ENCODE results near the gene PLCB2. TPM values are rescaled to one million over a fixed set of nuclear protein-coding genes. Genes with fewer than 3 reads are reported as not detected.

Gene PLCB2
- total and polyA plus RNA-seq, 8 donors: 3.5 to 12.5 (median 5.5) TPM

GRCh38 chr15:40354408-40355171 is 46.9 kb upstream of the PLCB2 start:
- peaks cover 0 to 10% (median 3%) of the 10 kb centered on the region in 3 donors for H3K27me3 ChIP-seq
- WGBS, 5 donors: 38 to 44% (median 43%) methylated on average over 9 of the region's 9 CpGs
- TF ChIP-seq EP300 (IDR thresholded peaks at IDR 0.05) (no peak), POLR2A (IDR thresholded peaks at IDR 0.05) (no peak)
- TF ChIP-seq, protein P1, sequence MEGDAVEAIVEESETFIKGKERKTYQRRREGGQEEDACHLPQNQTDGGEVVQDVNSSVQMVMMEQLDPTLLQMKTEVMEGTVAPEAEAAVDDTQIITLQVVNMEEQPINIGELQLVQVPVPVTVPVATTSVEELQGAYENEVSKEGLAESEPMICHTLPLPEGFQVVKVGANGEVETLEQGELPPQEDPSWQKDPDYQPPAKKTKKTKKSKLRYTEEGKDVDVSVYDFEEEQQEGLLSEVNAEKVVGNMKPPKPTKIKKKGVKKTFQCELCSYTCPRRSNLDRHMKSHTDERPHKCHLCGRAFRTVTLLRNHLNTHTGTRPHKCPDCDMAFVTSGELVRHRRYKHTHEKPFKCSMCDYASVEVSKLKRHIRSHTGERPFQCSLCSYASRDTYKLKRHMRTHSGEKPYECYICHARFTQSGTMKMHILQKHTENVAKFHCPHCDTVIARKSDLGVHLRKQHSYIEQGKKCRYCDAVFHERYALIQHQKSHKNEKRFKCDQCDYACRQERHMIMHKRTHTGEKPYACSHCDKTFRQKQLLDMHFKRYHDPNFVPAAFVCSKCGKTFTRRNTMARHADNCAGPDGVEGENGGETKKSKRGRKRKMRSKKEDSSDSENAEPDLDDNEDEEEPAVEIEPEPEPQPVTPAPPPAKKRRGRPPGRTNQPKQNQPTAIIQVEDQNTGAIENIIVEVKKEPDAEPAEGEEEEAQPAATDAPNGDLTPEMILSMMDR (IDR thresholded peaks at IDR 0.05): peak in 2 of 7 experiments; percentile 18 to 29
- H3K9me3 ChIP-seq: no peaks in the 10 kb centered on the region
- no peak overlapping the region for H3K27ac ChIP-seq
- no peak overlapping the region for H3K4me3 ChIP-seq
- H3K4me1 ChIP-seq: peaks cover 19 to 34% (median 32%) of the 10 kb centered on the region in 4 donors
- intact Hi-C loops (cut with DNase I; ENCODE audit: low total_unique reads): no loop called here
- peak in 1 of 2 donors; percentile 82 for DNase-seq
- H3K36me3 ChIP-seq: no peaks in the 10 kb centered on the region

DNA sequence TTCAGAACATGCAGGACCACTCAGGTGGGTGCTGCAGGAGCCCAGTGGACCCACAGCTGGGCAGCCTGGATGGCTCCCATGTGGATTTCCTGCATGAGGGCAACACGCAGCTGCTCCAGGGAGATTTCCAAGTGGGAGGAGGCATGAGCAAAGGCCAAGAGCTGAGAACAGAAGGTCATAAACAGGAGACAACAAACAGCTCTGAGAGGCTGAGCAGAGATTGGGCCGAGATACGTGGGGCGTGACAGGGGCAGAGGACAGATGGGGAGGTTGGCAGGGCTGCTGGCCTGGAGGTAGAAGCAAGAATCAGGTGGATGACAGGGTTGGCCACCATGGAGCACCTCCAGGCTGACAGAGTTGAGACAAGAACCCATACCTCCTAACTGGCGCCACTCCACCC is 46.0 kb upstream of the PLCB2 start:
- 39 to 59% (median 49%) methylated on average over 5 of the region's 5 CpGs for WGBS, 5 donors
- Histone ChIP-seq H3K4me3 (peak overlapping the region in 1 of 4 donors; percentile 19), H3K36me3 (no peaks in the 10 kb centered on the region), H3K9me3 (no peaks in the 10 kb centered on the region), H3K4me1 (peaks cover 17 to 31% (median 30%) of the 10 kb centered on the region in 4 donors), H3K27ac (no peak overlapping the region), H3K27me3 (peaks cover 0 to 6% (median 2%) of the 10 kb centered on the region in 3 donors)
- TF ChIP-seq EP300 (IDR thresholded peaks at IDR 0.05): no peak
- TF ChIP-seq, protein P1 (IDR thresholded peaks at IDR 0.05): no peak
- peak in 1 of 3 donors; percentile 21 for TF ChIP-seq POLR2AphosphoS5 (IDR thresholded peaks at IDR 0.05)
- no peak for TF ChIP-seq POLR2A (IDR thresholded peaks at IDR 0.05)
- intact Hi-C loops (cut with DNase I; ENCODE audit: low total_unique reads): no loop called here
- DNase-seq: peak in 1 of 2 donors; percentile 60

- 62 to 73% (median 66%) methylated on average over 7 of the region's 7 CpGs for WGBS, 5 donors
These were observed 44.7 kb upstream of the PLCB2 start for GRCh38 chr15:40352281-40352901.

DNA sequence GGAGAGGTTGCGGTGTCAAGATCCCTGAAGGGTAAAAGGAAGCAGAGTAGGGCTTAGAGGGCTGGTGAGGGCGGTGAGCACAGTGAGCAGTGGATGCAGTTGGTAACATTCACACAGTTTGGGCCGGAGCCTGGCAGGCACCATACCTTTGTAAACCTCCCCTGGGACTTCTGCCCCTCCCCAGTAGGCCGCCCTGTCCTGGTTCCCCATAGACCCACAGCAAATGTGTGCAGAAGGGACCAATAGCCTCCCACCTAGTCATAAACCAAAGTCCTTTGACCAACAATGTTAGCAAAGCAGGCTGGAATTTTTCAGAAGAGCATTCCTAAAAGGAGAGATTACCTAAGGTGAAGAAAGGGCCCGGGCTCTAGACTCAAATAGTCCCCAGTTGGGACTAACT is 41.4 kb upstream of the PLCB2 start:
- no peak overlapping the region for H3K4me3 ChIP-seq
- H3K27me3 ChIP-seq: no peaks in the 10 kb centered on the region
- WGBS, 5 donors: 91 to 95% (median 93%) methylated on average over 5 of the region's 5 CpGs
- no peaks in the 10 kb centered on the region for H3K36me3 ChIP-seq
- H3K9me3 ChIP-seq: no peaks in the 10 kb centered on the region
- intact Hi-C loops (cut with DNase I; ENCODE audit: low total_unique reads): no loop called here
- no peak for DNase-seq
- H3K27ac ChIP-seq: peak overlapping the region in 3 of 5 donors; percentile 8 to 74 (median 71)
- peaks cover 14 to 46% (median 42%) of the 10 kb centered on the region in 4 donors for H3K4me1 ChIP-seq
- TF ChIP-seq EP300 (IDR thresholded peaks at IDR 0.05) (no peak), POLR2A (IDR thresholded peaks at IDR 0.05) (no peak), POLR2AphosphoS5 (IDR thresholded peaks at IDR 0.05) (no peak)
- TF ChIP-seq, protein P1 (IDR thresholded peaks at IDR 0.05): no peak

More at GRCh38 chr15:40352281-40352901, 44.7 kb upstream of the PLCB2 start:
- no peak for TF ChIP-seq POLR2AphosphoS5 (IDR thresholded peaks at IDR 0.05)
- no peak for TF ChIP-seq EP300 (IDR thresholded peaks at IDR 0.05)
- TF ChIP-seq, protein P1 (IDR thresholded peaks at IDR 0.05): no peak
- no peak for TF ChIP-seq POLR2A (IDR thresholded peaks at IDR 0.05)
- no peak for DNase-seq
- peak overlapping the region in 1 of 4 donors; percentile 32 for H3K4me3 ChIP-seq
- peak overlapping the region in 1 of 5 donors; percentile 10 for H3K27ac ChIP-seq
- no peaks in the 10 kb centered on the region for H3K36me3 ChIP-seq
- H3K9me3 ChIP-seq: no peaks in the 10 kb centered on the region
- peaks cover 7 to 25% (median 22%) of the 10 kb centered on the region in 4 donors for H3K4me1 ChIP-seq
- intact Hi-C loops (cut with DNase I; ENCODE audit: low total_unique reads): no loop called here
- H3K27me3 ChIP-seq: no peaks in the 10 kb centered on the region
